HG02970 (cell line): ENCODE results near the gene NME9.

Source experiments
- ATAC-seq: cut with Tn5 transposase; IDR thresholded peaks from one replicate; pipeline ENCODE4 v1.9.1; 2021; ENCODE audit warnings: mild to moderate bottlenecking, moderate library complexity, moderate number of reproducible peaks; ENCODE audit not compliant: unreplicated experiment, low FRiP score

The NME9 gene

GRCh38 chr3:138364356-138365252, 35.0 kb upstream of the NME9 start:
- no peak for ATAC-seq

GRCh38 chr3:138363322-138363721, 33.7 kb upstream of the NME9 start:
- ATAC-seq, result no peak

GRCh38 chr3:138362538-138362937, 32.9 kb upstream of the NME9 start:
- no peak for ATAC-seq

- ATAC-seq, result no peak
These were observed 31.9 kb upstream of the NME9 start for GRCh38 chr3:138361561-138361971.

GRCh38 chr3:138360869-138361525, 31.3 kb upstream of the NME9 start:
- no peak for ATAC-seq

GRCh38 chr3:138359919-138360868, 30.5 kb upstream of the NME9 start:
- ATAC-seq, result no peak

GRCh38 chr3:138359148-138359918, 29.7 kb upstream of the NME9 start:
- ATAC-seq, result no peak

- no peak for ATAC-seq
These were observed 27.2 kb upstream of the NME9 start for GRCh38 chr3:138356730-138357405.

- no peak for ATAC-seq
These were observed 25.4 kb upstream of the NME9 start for GRCh38 chr3:138355071-138355470.

GRCh38 chr3:138354376-138354775, 24.7 kb upstream of the NME9 start:
- no peak for ATAC-seq

GRCh38 chr3:138351916-138352550, 22.4 kb upstream of the NME9 start:
- no peak for ATAC-seq

- ATAC-seq, result no peak
These were observed 21.5 kb upstream of the NME9 start for GRCh38 chr3:138351151-138351550.

- ATAC-seq, result no peak
These were observed 20.4 kb upstream of the NME9 start for GRCh38 chr3:138349926-138350665.

- ATAC-seq, result no peak
These were observed 19.4 kb upstream of the NME9 start for GRCh38 chr3:138348754-138349739.

GRCh38 chr3:138347960-138348753, 18.5 kb upstream of the NME9 start, which contains the start of gene MRAS:
Gene MRAS (plus strand): TSS chr3:138348579. CDS start chr3:138372884, 24,305 bp downstream.
- no peak for ATAC-seq

GRCh38 chr3:138344754-138345153, 15.1 kb upstream of the NME9 start:
- no peak for ATAC-seq
